Breast epithelium (tissue), 3 donors: ENCODE results near the gene MARCHF3.

Source experiments
- POLR2A ChIP-seq: fragments of 450-650 bp; IDR thresholded peaks from one replicate; pipeline ENCODE4 v1.6.1; 2016; ENCODE audit warnings: antibody characterized with exemption, mild to moderate bottlenecking, moderate library complexity
- TF ChIP-seq, protein P1 (sequence below), 3 donors: fragments of 450-650 bp; IDR thresholded peaks; one replicate each; pipeline ENCODE4 v1.5.1; 2016 to 2017; ENCODE audit warnings: antibody characterized with exemption in 3 of 3, mild to moderate bottlenecking in 3 of 3, moderate library complexity in 3 of 3

GRCh38 chr5:127040796-127041520 is 10.6 kb upstream of the MARCHF3 start:
- TF ChIP-seq POLR2A, result no peak
- TF ChIP-seq, protein P1, sequence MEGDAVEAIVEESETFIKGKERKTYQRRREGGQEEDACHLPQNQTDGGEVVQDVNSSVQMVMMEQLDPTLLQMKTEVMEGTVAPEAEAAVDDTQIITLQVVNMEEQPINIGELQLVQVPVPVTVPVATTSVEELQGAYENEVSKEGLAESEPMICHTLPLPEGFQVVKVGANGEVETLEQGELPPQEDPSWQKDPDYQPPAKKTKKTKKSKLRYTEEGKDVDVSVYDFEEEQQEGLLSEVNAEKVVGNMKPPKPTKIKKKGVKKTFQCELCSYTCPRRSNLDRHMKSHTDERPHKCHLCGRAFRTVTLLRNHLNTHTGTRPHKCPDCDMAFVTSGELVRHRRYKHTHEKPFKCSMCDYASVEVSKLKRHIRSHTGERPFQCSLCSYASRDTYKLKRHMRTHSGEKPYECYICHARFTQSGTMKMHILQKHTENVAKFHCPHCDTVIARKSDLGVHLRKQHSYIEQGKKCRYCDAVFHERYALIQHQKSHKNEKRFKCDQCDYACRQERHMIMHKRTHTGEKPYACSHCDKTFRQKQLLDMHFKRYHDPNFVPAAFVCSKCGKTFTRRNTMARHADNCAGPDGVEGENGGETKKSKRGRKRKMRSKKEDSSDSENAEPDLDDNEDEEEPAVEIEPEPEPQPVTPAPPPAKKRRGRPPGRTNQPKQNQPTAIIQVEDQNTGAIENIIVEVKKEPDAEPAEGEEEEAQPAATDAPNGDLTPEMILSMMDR (IDR thresholded peaks at IDR 0.05), result no peak
